Mesenchymal stem cell (in vitro differentiated cells and primary cell): ENCODE data around the gene GAS7.

ENCODE experiments used
- DNase-seq: peaks from one replicate; pipeline ENCODE4 v3.0.0-alpha.2; 2013
- H2AFZ ChIP-seq: one replicate; pipeline ENCODE4 v1.6.1; 2013; ENCODE audit warnings: low read depth, mild to moderate bottlenecking, control low read depth, inconsistent platforms, low read length, moderate library complexity
- H2AK5ac ChIP-seq: 2 replicates; pipeline ENCODE4 v1.6.1; 2013; ENCODE audit warnings: low read length, moderate library complexity, mild to moderate bottlenecking, inconsistent platforms; ENCODE audit not compliant: severe bottlenecking
- H2BK120ac ChIP-seq: one replicate; pipeline ENCODE4 v1.6.1; 2013; ENCODE audit warnings: low read depth, mild to moderate bottlenecking, inconsistent platforms, low read length, moderate library complexity
- H2BK12ac ChIP-seq, 2 experiments: one replicate each; pipeline ENCODE4 v1.6.1; 2013; ENCODE audit warnings: inconsistent platforms in 2 of 2, low read length in 2 of 2, mild to moderate bottlenecking in 2 of 2, moderate library complexity in 2 of 2, control low read depth in 1 of 2
- H2BK15ac ChIP-seq: one replicate; pipeline ENCODE4 v1.6.1; 2013; ENCODE audit warnings: mild to moderate bottlenecking, low read depth, inconsistent platforms; ENCODE audit not compliant: poor library complexity, severe bottlenecking
- H2BK5ac ChIP-seq: 2 replicates; pipeline ENCODE4 v1.6.1; 2013; ENCODE audit warnings: low read depth, mild to moderate bottlenecking, low read length, control low read depth, inconsistent platforms; ENCODE audit not compliant: poor library complexity, severe bottlenecking
- H3K14ac ChIP-seq, 2 experiments: one replicate each; pipeline ENCODE4 v1.6.1; 2013; ENCODE audit warnings: inconsistent platforms in 2 of 2, low read length in 2 of 2, control low read depth in 1 of 2, mild to moderate bottlenecking in 1 of 2, moderate library complexity in 1 of 2
- H3K18ac ChIP-seq, 2 experiments: one replicate each; pipeline ENCODE4 v1.6.1; 2013; ENCODE audit warnings: inconsistent platforms in 2 of 2, low read length in 2 of 2, control low read depth in 1 of 2, low read depth in 1 of 2, mild to moderate bottlenecking in 1 of 2
- H3K23ac ChIP-seq, 2 experiments: one replicate each; pipeline ENCODE4 v1.6.1; 2013; ENCODE audit warnings: inconsistent platforms in 2 of 2, low read length in 2 of 2, mild to moderate bottlenecking in 2 of 2, moderate library complexity in 2 of 2, control low read depth in 1 of 2
- H3K27ac ChIP-seq: 2 replicates; pipeline ENCODE4 v1.5.1; 2013; ENCODE audit warnings: mild to moderate bottlenecking, moderate library complexity, low read length, control low read depth, inconsistent platforms; ENCODE audit not compliant: poor library complexity, severe bottlenecking
- H3K27me3 ChIP-seq, 2 experiments: 2 replicates each; pipeline versions ENCODE4 v1.6.1 to v1.7.0; 2013; ENCODE audit warnings: low read length in 2 of 2, mild to moderate bottlenecking in 2 of 2, moderate library complexity in 2 of 2, control low read depth in 1 of 2, inconsistent platforms in 1 of 2; ENCODE audit not compliant: control insufficient read depth in 1 of 2, insufficient read depth in 1 of 2
- H3K36me3 ChIP-seq, 2 experiments: 2 replicates each; pipeline versions ENCODE4 v1.6.1 to v1.7.0; 2013; ENCODE audit warnings: low read length in 2 of 2, control low read depth in 1 of 2, inconsistent platforms in 1 of 2, low read depth in 1 of 2, mild to moderate bottlenecking in 1 of 2; ENCODE audit not compliant: insufficient read depth in 2 of 2, control insufficient read depth in 1 of 2
- H3K4ac ChIP-seq, 2 experiments: one replicate each; pipeline ENCODE4 v1.6.1; 2013; ENCODE audit warnings: inconsistent platforms in 2 of 2, low read length in 2 of 2, mild to moderate bottlenecking in 2 of 2, moderate library complexity in 2 of 2, control low read depth in 1 of 2, low read depth in 1 of 2
- H3K4me1 ChIP-seq: 2 replicates; pipeline ENCODE4 v1.6.1; 2013; ENCODE audit warnings: low read depth, low read length, control low read depth; ENCODE audit not compliant: control insufficient read depth, insufficient read depth
- H3K4me2 ChIP-seq: 2 replicates; pipeline ENCODE4 v1.6.1; 2013; ENCODE audit warnings: low read length, mild to moderate bottlenecking, inconsistent platforms; ENCODE audit not compliant: poor library complexity, severe bottlenecking
- H3K4me3 ChIP-seq, 2 experiments: 2 replicates each; pipeline versions ENCODE4 v1.5.1 to v1.7.0; 2013; ENCODE audit warnings: low read length in 2 of 2, mild to moderate bottlenecking in 2 of 2, control low read depth in 1 of 2, low read depth in 1 of 2; ENCODE audit not compliant: insufficient read depth in 1 of 2
- H3K79me1 ChIP-seq: replicated peaks from 2 replicates; pipeline ENCODE4 v1.6.1; 2013; ENCODE audit warnings: mild to moderate bottlenecking, control low read depth, low read length, inconsistent platforms; ENCODE audit not compliant: poor library complexity, severe bottlenecking
- H3K9ac ChIP-seq: 2 replicates; pipeline ENCODE4 v1.7.0; 2013; ENCODE audit warnings: mild to moderate bottlenecking, low read length, moderate library complexity
- H3K9me3 ChIP-seq: 2 replicates; pipeline ENCODE4 v1.7.0; 2013; ENCODE audit warnings: mild to moderate bottlenecking, low read length; ENCODE audit not compliant: control insufficient read depth
- H4K8ac ChIP-seq: one replicate; pipeline ENCODE4 v1.6.1; 2013; ENCODE audit warnings: inconsistent platforms, mild to moderate bottlenecking, low read length, moderate library complexity
- H4K91ac ChIP-seq: one replicate; pipeline ENCODE4 v1.6.1; 2013; ENCODE audit warnings: mild to moderate bottlenecking, low read length, inconsistent platforms
- WGBS: methylation state at CpG from one replicate; pipeline ENCODE4 v1.1.7; 2013; ENCODE audit warnings: mixed read lengths; 5-methylcytosine and 5-hydroxymethylcytosine counted together

GAS7 gene

GRCh38 chr17:10126616-10127501, 71.5 kb downstream of the GAS7 start:
- no peak overlapping the region for H3K23ac ChIP-seq
- H3K4ac ChIP-seq = peak overlapping the region; percentile 79 to 93
- peak overlapping the region; percentile 98 for H4K8ac ChIP-seq
- H2BK5ac ChIP-seq = peak overlapping the region; percentile 97
- H3K27me3 ChIP-seq = no peaks in the 10 kb centered on the region
- peak overlapping the region; percentile 97 for H2BK15ac ChIP-seq
- H3K9me3 ChIP-seq = no peaks in the 10 kb centered on the region
- H3K36me3 ChIP-seq = peaks cover 0 to 3% of the 10 kb centered on the region in 2 experiments
- H4K91ac ChIP-seq = peak overlapping the region; percentile 87
- peak overlapping the region; percentile 90 for H2AK5ac ChIP-seq
- WGBS = 27% methylated on average over 16 of the region's 16 CpGs
- peak overlapping the region; percentile 29 for H2AFZ ChIP-seq
- peak; percentile 97 for DNase-seq
- H2BK120ac ChIP-seq = peak overlapping the region; percentile 100
- H3K18ac ChIP-seq = peak overlapping the region; percentile 96 to 98
- H3K79me1 ChIP-seq = peaks cover 6% of the 10 kb centered on the region
- peak overlapping the region; percentile 93 for H3K9ac ChIP-seq
- peak overlapping the region in 1 of 2 experiments; percentile 96 for H3K14ac ChIP-seq
- peak overlapping the region; percentile 94 for H3K27ac ChIP-seq
- peak overlapping the region; percentile 32 for H3K4me2 ChIP-seq
- peak overlapping the region; percentile 88 to 99 for H2BK12ac ChIP-seq
- H3K4me1 ChIP-seq = peaks cover 31% of the 10 kb centered on the region
- peak overlapping the region in 1 of 2 experiments; percentile 75 for H3K4me3 ChIP-seq

GRCh38 chr17:10126276-10126615, 72.2 kb downstream of the GAS7 start:
- Histone ChIP-seq H3K27me3 (no peaks in the 10 kb centered on the region), H3K36me3 (no peaks in the 10 kb centered on the region), H3K4me2 (no peak overlapping the region), H2BK5ac (no peak overlapping the region), H3K18ac (peak overlapping the region; percentile 96 to 98), H4K91ac (peak overlapping the region; percentile 87), H3K27ac (peak overlapping the region; percentile 94), H3K4me1 (peaks cover 33% of the 10 kb centered on the region), H3K9me3 (no peaks in the 10 kb centered on the region), H3K23ac (no peak overlapping the region), H4K8ac (peak overlapping the region; percentile 95), H2BK12ac (peak overlapping the region; percentile 88 to 99), H2BK15ac (no peak overlapping the region), H2AK5ac (no peak overlapping the region), H3K9ac (peak overlapping the region; percentile 93), H2BK120ac (peak overlapping the region; percentile 55), H3K4me3 (peak overlapping the region in 1 of 2 experiments; percentile 75), H3K79me1 (peaks cover 6% of the 10 kb centered on the region), H3K4ac (peak overlapping the region; percentile 79 to 93), H3K14ac (peak overlapping the region in 1 of 2 experiments; percentile 96), H2AFZ (no peak overlapping the region)
- WGBS = 76% methylated on average over 18 of the region's 18 CpGs
- DNase-seq = no peak

GRCh38 chr17:10125531-10126275, 72.7 kb downstream of the GAS7 start:
- peak overlapping the region; percentile 96 for H4K8ac ChIP-seq
- peak overlapping the region; percentile 93 for H3K9ac ChIP-seq
- H4K91ac ChIP-seq = peak overlapping the region; percentile 99
- no peak overlapping the region for H2BK5ac ChIP-seq
- H3K18ac ChIP-seq = peak overlapping the region; percentile 96 to 98
- peak overlapping the region; percentile 43 for H2AFZ ChIP-seq
- H3K27me3 ChIP-seq = no peaks in the 10 kb centered on the region
- peak overlapping the region; percentile 94 for H3K27ac ChIP-seq
- peak; percentile 94 for DNase-seq
- peak overlapping the region; percentile 86 to 92 for H3K4ac ChIP-seq
- peak overlapping the region; percentile 91 to 99 for H2BK12ac ChIP-seq
- peak overlapping the region; percentile 96 for H2BK120ac ChIP-seq
- H2BK15ac ChIP-seq = no peak overlapping the region
- peaks cover 4% of the 10 kb centered on the region for H3K79me1 ChIP-seq
- no peaks in the 10 kb centered on the region for H3K9me3 ChIP-seq
- no peaks in the 10 kb centered on the region for H3K36me3 ChIP-seq
- WGBS = 3% methylated on average over 11 of the region's 11 CpGs
- H3K23ac ChIP-seq = no peak overlapping the region
- no peak overlapping the region for H3K4me2 ChIP-seq
- H3K4me3 ChIP-seq = peak overlapping the region in 1 of 2 experiments; percentile 75
- H2AK5ac ChIP-seq = no peak overlapping the region
- H3K4me1 ChIP-seq = peaks cover 35% of the 10 kb centered on the region
- peak overlapping the region in 1 of 2 experiments; percentile 50 for H3K14ac ChIP-seq

- Histone ChIP-seq H3K27ac (no peak overlapping the region), H2AK5ac (no peak overlapping the region), H3K79me1 (peaks cover 4% of the 10 kb centered on the region), H4K8ac (no peak overlapping the region), H3K36me3 (no peaks in the 10 kb centered on the region), H2BK15ac (peak overlapping the region; percentile 14), H3K4me2 (no peak overlapping the region), H3K9me3 (no peaks in the 10 kb centered on the region), H3K4me3 (no peak overlapping the region), H3K23ac (no peak overlapping the region), H4K91ac (peak overlapping the region; percentile 95), H3K9ac (no peak overlapping the region), H3K4ac (peak overlapping the region; percentile 32 to 96), H2BK120ac (no peak overlapping the region), H2BK5ac (no peak overlapping the region), H3K14ac (peak overlapping the region in 1 of 2 experiments; percentile 61), H3K27me3 (no peaks in the 10 kb centered on the region), H2AFZ (no peak overlapping the region), H2BK12ac (peak overlapping the region; percentile 75 to 91), H3K4me1 (peaks cover 46% of the 10 kb centered on the region), H3K18ac (peak overlapping the region; percentile 88 to 90)
- WGBS = 90% methylated on average over 2 of the region's 2 CpGs
- no peak for DNase-seq
Observed at GRCh38 chr17:10123093-10123492, 75.3 kb downstream of the GAS7 start.
